SK-MEL-5 (cell line): ENCODE results near the gene CHRNA5. TPM values are rescaled to one million over a fixed set of nuclear protein-coding genes. Genes with fewer than 3 reads are reported as not detected.
"Not testable (repeated sequence)": the region's sequence is repeated elsewhere in the genome, so short reads cannot be mapped to it uniquely, and the experiment has no call there.

ENCODE experiments used
- DNase-seq: peaks from one replicate; pipeline ENCODE4 v3.0.0-alpha.2; 2016; ENCODE audit warnings: low read depth, low spot score
- in situ Hi-C: cut with HindIII; loops from 2 replicates; pipeline ENCODE4 v1.10.0; 2016; ENCODE audit warnings: low sequenced_read_pairs, high pct_unique_total_duplicates, low pct_unique_long_range_greater_than_20kb
- polyA plus RNA-seq, 2 experiments: library from polyadenylated mRNA; depleted of rRNA; stranded (reverse); fragments of >200 nt; gene quantifications; 2 replicates each; pipeline ENCODE4 v1.2.3, GENCODE V29; 2015
- total RNA-seq: library from RNA; depleted of rRNA; stranded (reverse); fragments of >200 nt; shearing (Covaris generic); gene quantifications from 2 replicates; pipeline ENCODE4 v1.2.3, GENCODE V29; 2014; rRNA removed

Gene CHRNA5
- total RNA-seq = 12.6 and 17.5 TPM in 2 replicates
- 13.6 and 21.1 TPM in 2 replicates for polyA plus RNA-seq (2015; cell fraction: cytosol; rRNA removed)
- 3.0 and 4.3 TPM in 2 replicates for polyA plus RNA-seq (2015; cell fraction: nucleus; rRNA removed)

DNA sequence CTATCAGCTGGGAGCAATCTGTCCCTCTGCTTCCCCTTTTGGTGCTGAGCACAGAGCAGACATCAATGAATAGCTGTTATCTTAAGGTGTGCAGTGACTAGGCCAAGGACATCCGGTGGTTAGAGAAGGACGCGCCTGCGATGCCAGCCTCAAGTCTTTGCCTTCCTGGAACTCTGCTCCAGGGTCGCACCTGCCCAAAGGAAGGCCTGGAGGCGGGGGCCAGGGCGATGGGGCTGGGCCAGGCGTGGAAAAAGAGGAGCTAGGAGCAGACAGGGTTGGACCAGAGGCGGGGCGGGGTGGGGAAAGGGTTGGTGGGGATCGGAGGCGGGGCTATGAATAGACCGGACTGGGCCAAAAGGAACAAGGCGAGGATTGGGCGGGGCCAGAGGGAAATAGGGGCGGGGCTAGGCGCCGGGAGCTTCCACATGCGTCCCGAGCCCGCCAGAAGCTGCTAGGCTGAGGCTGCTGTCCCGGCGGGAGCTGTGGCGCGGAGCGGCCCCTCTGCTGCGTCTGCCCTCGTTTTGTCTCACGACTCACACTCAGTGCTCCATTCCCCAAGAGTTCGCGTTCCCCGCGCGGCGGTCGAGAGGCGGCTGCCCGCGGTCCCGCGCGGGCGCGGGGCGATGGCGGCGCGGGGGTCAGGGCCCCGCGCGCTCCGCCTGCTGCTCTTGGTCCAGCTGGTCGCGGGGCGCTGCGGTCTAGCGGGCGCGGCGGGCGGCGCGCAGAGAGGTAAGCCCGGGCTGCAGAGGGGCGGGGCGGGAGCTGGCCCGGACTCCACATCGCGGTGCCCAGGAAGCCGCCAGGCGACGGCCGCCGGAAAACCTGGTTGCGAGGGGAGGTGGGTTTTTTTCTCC lies at the start of gene CHRNA5:
Gene CHRNA5 (plus strand): TSS at position 424 of the 854 bp plus-strand sequence. CDS start 200 bp downstream, at position 624.
- peak; percentile 86 for DNase-seq
- in situ Hi-C loops = no loop called here

DNA sequence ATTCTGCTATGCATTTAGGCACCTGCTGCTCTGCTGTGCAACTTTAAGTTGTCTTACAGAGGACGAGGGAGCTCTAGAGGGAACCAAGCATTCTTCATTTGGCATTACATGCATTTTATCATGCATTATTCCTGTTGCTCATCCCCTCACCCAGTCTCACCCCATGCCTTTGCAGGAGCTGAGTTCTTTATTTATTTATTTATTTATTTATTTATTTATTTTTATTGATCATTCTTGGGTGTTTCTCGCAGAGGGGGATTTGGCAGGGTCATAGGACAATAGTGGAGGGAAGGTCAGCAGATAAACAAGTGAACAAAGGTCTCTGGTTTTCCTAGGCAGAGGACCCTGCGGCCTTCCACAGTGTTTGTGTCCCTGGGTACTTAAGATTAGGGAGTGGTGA lies 45.3 kb upstream of the CHRNA5 start:
- DNase-seq, in situ Hi-C loops: not testable (repeated sequence)

DNA sequence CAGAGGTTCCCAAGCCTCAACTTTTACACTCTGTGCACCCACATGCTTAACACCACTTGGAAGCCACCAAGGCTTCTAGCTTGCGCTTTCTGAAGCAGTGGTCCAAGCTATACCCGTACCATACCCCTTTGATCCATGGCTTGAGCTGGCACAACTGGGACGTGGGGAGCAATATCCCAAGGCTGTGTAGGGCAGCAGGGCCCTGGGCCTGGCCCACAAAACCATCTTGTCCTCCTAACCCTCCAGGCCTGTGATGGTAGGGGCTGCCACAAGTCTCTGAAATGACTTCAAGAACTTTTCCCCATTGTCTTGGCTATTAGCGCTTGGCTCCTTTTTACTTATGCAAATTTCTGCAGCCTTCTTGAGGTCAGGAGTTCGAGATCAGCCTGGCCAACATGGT lies 41.1 kb upstream of the CHRNA5 start:
- in situ Hi-C loops = no loop called here
- DNase-seq = no peak

DNA sequence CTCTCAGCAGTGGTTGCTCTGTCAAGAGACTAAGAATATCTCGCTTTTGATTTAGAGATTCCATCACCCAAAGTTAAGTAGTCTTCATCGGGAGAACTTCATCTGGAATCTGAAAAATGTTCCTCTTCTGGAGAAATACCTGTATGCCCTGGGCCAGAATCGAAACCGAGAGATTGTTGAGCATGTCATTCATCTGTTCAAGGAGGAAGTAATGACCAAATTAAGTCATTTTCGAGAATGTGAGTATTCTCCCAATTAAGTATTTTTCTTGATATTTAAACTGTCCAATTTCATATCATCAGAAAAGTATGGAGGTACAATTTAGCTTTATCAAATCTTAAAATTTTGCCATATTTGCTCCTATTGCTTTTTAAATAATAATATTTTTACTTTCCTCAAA lies 38.0 kb upstream of the CHRNA5 start:
- DNase-seq = no peak
- in situ Hi-C loops = no loop called here

DNA sequence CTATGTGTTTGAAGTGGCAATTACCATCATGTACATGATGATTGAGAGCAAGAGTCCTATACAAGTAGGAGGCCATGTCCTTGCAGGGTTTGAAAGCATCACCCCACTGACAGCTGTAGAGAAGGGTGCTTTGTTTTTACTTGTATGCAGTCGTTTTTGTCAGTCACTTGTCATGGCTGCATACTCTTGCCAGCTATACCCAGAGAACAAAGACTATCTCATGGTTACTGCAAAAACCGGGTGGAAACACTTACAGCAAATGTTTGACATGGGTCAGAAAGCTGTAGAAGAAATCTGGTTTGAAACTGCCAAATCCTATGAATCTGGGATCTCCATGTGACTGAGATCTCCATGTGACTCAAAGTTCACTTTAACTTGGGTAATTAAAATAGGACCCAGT lies 32.0 kb upstream of the CHRNA5 start:
- in situ Hi-C loops = no loop called here
- DNase-seq = no peak

DNA sequence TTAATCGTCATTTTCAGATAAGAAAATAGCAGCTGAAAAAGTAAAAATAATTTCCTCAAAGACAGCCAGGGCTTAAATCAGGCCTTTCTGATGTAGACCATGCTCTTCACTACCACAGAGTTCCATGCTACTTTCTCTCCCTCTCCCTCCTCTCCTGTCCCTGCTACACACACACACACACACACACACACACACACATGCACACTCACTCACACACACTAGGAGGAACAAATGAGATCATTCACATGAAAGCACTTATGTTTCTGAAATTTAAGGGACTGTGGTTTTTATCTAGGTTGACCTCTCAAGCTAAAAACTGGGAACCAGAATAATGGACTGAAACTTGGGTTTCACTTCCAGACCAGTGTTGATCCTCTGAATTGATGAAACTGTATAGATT lies 29.2 kb upstream of the CHRNA5 start:
- DNase-seq = no peak
- in situ Hi-C loops = no loop called here

DNA sequence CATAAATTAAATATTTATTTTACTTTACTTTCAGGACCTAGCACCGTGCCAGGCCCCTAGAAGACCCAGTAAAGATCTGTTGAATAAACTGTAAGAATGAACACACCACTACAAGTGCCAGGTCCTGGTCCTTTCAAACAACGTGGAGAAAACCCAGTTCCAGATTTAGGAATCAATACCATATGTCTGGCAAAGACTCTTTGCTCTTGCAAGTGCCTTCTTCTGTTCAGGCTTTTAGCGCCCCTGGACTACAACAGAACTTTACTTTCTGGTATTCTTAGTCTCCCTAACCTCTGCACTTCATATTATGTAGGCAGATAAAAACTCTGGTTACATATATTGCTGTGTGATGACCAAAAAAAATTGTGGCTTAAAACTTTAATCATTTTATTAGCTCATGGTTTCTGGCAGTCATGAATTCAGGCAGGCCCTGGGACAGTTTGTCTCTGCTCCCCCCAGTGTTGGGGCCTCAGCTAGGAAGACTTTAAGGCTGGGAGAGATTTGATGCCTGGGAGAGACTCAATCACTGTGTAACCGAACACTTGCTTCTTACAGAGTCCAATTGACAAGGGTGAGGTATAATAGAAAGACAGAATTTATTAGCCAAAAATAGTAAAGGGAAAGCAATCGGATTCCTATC lies 27.9 kb upstream of the CHRNA5 start:
- DNase-seq = no peak
- in situ Hi-C loops = no loop called here

DNA sequence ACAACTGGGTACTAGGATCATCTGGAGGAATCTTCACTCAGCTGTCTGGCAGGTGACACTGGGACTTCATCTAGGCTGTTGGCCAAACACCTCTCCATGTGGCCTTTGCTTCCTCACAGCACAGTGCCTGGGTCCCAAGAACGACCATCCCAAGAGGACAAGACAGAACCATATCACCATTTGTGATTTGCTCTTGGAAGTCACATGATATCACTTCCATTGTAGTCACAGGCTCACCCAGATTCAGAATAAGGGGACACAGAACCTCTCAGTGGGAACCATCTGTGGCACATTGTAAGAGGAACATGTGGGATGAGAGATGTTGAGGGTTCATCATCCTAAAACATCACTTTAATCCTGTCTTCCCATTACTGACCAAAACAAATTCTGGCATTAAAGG lies 27.0 kb upstream of the CHRNA5 start:
- DNase-seq = no peak
- in situ Hi-C loops = no loop called here

DNA sequence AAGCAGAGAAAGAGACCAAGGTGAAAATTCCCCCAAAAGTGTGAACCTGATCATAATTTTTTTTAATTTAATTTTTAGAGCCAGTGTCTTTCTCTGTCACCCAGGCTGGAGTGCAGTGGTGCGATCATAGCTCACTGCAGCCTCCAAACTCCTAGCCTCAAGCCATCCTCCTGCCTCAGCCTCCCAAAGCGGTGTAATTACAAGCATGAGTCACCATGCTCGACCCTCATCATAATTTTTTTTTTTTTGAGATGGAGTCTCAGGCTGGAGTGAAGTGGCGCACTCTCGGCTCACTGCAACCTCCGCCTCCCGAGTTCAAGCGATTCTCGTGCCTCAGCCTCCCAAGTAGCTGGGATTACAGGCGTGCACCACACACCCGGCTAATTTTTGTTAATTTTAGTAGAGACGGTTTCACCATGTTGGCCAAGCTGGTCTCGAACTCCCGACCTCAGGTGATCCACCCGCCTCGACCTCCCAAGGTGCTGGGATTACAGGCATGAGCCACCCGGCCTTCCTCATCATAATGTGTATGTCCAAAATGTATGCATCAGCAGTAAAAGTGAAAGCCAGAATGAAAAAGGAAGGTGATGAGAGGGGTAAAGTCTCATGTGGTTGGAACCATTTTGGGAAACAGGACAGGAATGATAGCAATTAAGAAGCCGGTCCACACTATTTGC lies 25.7 kb upstream of the CHRNA5 start:
- DNase-seq, in situ Hi-C loops: not testable (repeated sequence)

DNA sequence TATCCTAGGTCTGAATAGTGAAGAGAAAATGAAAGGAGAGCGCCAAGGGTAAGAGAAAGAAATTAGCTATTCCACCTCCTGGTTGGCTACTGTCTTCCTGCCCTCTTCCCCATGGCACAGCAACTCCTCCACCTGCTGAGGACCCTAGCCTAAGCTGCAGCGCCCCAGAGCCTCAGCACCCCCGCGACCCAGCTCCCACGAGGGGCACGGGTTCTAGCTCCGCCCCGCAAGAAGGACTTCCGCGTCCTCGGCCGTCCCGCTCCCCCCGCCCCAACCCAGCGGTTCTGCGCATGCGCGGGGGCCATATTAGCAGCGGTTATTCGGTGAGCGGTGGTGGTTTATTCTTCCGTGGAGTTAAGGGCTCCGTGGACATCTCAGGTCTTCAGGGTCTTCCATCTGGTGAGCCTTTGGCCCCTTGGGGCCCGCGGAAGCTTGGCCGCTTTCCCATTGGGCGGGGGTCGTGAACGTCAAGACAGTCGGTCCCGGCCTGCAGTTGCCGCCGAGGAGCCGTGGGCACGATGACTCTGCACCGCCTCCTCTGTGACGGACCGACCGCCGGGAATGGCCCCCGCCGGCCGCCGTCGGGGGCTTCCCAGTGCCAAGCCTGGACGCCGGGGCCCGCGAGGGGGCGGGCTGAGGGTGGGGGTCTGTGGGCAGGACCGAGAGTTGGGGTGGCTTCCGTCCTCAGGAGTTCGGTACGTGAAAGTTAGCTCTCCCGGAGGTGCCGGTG lies 25.0 kb upstream of the CHRNA5 start, which contains the start of gene PSMA4:
Gene PSMA4 (plus strand): TSS at position 304 of the 730 bp plus-strand sequence. CDS start 1,484 bp downstream, outside the sequence.
- in situ Hi-C loops = no loop called here
- peak; percentile 90 for DNase-seq

DNA sequence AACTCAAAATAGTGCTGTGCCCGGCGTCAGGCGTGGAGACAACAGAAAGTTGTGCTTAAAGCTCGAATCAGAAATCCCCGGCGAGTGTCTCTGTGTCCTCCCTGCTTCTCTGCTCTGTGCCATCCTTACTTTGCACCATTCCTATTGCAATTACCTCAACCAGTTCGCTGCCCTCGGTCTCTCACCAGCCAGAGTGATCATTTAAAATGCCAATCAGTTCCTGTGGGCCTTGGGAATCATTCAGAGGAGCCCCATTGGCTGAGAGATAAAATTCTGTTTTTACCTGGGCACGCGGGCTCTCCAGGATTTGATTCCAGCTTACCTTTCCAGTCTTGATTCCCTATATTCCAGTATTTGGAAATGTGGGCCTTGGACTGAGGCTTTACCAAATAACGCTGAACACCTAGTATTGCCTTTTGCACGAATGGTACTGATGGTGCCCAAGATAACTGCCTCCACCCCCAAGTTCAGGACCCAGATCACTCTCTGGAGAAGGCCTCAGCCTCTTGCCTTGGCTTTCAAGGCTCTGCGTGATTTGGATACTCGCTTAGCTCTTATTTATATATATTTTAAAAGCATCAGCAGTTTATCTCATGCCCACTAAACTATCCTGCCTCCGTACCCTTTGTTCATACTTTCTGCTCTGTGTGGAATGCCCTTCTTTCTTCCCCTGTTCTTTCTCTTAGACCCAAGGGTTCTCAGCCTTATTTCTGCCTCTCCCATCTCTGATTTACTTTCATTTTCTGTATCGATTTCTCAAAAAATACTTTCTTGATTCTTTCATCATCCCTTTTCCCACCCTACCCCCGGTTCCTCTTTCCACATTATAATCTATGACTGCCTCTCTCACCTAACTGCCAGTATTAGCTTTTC lies 24.2 kb upstream of the CHRNA5 start:
- in situ Hi-C loops = no loop called here
- peak; percentile 3 for DNase-seq

DNA sequence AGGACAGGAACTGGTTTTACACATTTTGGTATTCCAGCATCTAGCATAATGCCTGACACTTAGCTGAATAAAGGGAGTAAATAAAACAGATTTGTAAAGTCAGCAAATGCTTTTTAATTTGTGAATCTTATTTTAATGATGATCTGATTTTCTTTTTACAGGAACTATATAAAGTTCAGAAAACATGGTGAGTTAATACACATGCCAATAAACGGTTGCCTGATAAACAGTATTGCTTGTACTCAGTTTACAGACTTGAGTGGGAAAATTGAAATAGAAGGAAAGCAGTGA lies 23.6 kb upstream of the CHRNA5 start:
- in situ Hi-C loops = no loop called here
- DNase-seq = no peak

DNA sequence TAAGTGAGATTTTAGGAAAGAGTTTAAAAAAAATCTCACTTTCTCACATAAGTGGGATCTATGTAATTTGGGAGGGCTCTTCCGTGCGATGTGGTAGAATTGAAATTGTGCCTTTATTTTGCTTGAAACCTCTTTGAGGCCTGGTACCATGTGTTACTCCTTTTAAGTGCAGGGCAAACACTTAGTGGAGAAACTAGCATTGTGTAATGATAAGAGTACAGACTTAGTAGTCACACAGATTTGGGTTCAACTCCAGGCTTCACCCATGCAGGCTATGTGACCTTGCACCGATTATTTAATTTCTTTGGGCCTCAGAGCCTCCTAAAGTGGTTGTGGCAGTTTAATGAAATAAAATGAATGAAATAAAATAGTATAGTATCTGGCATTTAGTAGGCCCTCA lies 22.7 kb upstream of the CHRNA5 start:
- DNase-seq = no peak
- in situ Hi-C loops = no loop called here

DNA sequence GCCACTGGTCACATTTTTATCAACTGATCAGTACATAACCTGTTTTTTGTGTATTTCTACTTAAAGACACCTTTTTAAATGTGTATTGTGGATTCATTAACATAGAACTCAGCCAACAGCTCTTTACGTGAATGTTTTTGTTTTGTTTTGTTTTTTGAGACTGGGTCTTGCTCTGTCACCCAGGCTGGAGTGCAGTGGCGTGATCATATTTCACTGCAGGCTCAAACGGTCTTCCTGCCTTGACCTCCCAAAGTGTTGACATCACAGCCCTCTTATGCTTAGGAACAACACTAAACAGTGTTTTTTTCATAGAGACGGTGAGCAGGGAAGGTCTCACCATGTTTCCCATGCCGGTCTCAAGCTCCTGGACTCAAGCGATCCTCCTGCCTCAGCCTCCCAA lies 15.1 kb upstream of the CHRNA5 start:
- no peak for DNase-seq
- in situ Hi-C loops = no loop called here

DNA sequence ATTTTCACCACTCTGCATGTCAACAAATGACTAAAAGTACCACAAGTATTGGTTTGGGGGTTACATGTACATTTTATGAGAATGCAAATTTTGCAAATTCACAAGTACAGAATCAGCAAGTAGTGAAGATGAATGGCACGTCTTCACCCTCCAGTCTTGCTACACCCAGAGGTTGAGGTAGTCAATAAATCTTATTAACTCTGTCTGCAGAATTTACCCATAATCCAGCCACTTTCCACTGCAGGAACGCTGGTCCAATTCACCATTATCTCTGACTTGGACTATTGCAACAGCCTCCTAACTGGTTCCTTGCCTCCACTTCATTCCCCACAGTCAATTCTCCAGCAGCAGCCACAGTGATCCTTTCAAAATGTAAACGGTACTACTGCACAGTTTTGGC lies 14.5 kb upstream of the CHRNA5 start:
- DNase-seq = no peak
- in situ Hi-C loops = no loop called here

DNA sequence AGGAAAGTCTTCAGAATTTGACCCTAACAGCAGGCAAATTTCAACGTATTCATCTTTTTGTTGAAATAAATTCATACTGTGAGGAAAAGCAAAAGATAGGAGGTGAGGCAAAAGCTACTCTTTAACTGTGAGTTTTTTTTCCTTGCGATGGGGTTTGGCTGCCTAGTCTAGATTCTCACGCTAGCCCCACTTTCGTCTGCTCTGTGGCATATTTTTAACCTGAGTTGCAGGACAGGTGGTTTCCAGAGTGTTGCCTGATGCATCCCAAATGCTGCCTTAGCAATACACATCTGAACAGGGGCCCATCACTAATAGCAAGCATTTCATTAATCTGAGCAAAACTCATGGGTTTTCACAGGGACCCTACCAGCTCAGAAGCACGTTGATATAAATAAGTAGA lies 13.4 kb upstream of the CHRNA5 start:
- in situ Hi-C loops = no loop called here
- DNase-seq = no peak

DNA sequence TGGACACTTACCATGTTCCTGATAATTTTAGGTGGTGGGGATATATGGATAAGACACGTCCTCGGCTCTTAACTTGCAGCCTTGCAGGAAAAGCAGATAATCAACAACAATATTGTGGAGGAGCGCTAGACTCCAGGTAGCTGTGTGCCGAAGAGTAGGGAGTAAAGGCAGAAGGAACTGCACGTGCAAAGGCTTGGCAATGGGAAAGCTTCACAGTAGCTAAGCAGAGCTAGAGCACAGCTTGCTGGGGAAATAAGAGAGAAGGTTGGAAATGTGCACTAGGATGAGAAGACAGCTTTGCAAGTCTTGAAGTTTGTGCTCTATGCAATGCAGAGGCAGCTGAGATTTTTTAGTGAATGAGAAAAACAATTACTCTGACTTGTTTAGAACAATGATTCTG lies 12.7 kb upstream of the CHRNA5 start:
- in situ Hi-C loops = no loop called here
- no peak for DNase-seq
